ENCODE results near the gene IQCC. TPM values are rescaled to one million over a fixed set of nuclear protein-coding genes. Genes with fewer than 3 reads are reported as not detected.

Gene IQCC
- total RNA-seq, 1 donor = 0.86 TPM

GRCh38 chr1:32215629-32216480 lies 10.4 kb downstream of the IQCC start:
- no peak overlapping the region for H3K4me3 ChIP-seq (ENCODE audit: low read depth, low read length)
- peak; percentile 65 for DNase-seq (ENCODE audit: low read depth)
- TF ChIP-seq, protein P1, sequence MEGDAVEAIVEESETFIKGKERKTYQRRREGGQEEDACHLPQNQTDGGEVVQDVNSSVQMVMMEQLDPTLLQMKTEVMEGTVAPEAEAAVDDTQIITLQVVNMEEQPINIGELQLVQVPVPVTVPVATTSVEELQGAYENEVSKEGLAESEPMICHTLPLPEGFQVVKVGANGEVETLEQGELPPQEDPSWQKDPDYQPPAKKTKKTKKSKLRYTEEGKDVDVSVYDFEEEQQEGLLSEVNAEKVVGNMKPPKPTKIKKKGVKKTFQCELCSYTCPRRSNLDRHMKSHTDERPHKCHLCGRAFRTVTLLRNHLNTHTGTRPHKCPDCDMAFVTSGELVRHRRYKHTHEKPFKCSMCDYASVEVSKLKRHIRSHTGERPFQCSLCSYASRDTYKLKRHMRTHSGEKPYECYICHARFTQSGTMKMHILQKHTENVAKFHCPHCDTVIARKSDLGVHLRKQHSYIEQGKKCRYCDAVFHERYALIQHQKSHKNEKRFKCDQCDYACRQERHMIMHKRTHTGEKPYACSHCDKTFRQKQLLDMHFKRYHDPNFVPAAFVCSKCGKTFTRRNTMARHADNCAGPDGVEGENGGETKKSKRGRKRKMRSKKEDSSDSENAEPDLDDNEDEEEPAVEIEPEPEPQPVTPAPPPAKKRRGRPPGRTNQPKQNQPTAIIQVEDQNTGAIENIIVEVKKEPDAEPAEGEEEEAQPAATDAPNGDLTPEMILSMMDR (IDR thresholded peaks at IDR 0.05; ENCODE audit: insufficient read depth, low read depth, low read length) = peak; percentile 88

- no peak overlapping the region for H3K4me3 ChIP-seq (ENCODE audit: low read depth, low read length)
- no peak for DNase-seq (ENCODE audit: low read depth)
- TF ChIP-seq, protein P1 (IDR thresholded peaks at IDR 0.05; ENCODE audit: insufficient read depth, low read depth, low read length) = no peak
These were observed 11.1 kb downstream of the IQCC start for GRCh38 chr1:32216566-32216965.

- peak; percentile 75 for DNase-seq (ENCODE audit: low read depth)
- H3K4me3 ChIP-seq (ENCODE audit: low read depth, low read length) = no peak overlapping the region
- TF ChIP-seq, protein P1 (IDR thresholded peaks at IDR 0.05; ENCODE audit: insufficient read depth, low read depth, low read length) = no peak
These were observed 13.6 kb downstream of the IQCC start for GRCh38 chr1:32219022-32219421.

- TF ChIP-seq, protein P1 (IDR thresholded peaks at IDR 0.05; ENCODE audit: insufficient read depth, low read depth, low read length) = no peak
- DNase-seq (ENCODE audit: low read depth) = no peak
These were observed 15.5 kb downstream of the IQCC start for GRCh38 chr1:32220746-32221580.

DNA sequence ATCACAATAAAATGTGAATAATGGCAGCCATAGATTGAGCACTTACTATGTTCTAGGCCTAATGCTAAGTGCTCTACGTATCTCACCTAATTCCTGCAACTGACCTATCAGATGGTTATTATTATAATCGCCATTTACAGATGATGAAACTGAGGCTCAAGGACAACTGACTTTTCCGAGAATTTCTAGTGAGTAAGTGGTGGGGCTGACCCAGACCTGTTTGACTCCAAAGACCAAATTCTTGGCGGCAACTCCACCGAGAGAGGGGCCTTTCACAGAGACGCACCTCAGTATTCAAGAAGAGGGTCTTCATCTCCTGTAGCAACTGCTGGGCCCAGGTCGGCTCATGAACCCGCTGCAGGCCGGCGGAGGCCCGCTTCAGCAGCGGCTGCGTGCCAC lies 16.1 kb downstream of the IQCC start:
- peak overlapping the region; percentile 86 for H3K4me3 ChIP-seq (ENCODE audit: low read depth, low read length)
- DNase-seq (ENCODE audit: low read depth) = no peak
- TF ChIP-seq, protein P1 (IDR thresholded peaks at IDR 0.05; ENCODE audit: insufficient read depth, low read depth, low read length) = no peak

More at GRCh38 chr1:32220746-32221580, 15.5 kb downstream of the IQCC start:
- H3K4me3 ChIP-seq (ENCODE audit: low read depth, low read length) = peak overlapping the region; percentile 86

GRCh38 chr1:32221980-32222755 lies 16.7 kb downstream of the IQCC start, which contains the start of the genes EIF3I and TMEM234:
EIF3I (plus strand) TSS chr1:32222407; CDS start chr1:32222442, 35 bp downstream.
TMEM234 (minus strand) TSS chr1:32222353; CDS start chr1:32222322, 31 bp downstream.
- TF ChIP-seq, protein P1 (IDR thresholded peaks at IDR 0.05; ENCODE audit: insufficient read depth, low read depth, low read length) = no peak
- peak; percentile 93 for DNase-seq (ENCODE audit: low read depth)
- H3K4me3 ChIP-seq (ENCODE audit: low read depth, low read length) = peak within 1 kb of the TSS; percentile 86
